MM.1S (cell line): ENCODE measurements around the gene RBKS.

ENCODE experiments used
- CTCF ChIP-seq: fragments of 300-600 bp; sonication (generic); IDR thresholded peaks from 2 replicates; pipeline ENCODE4 v1.5.1; 2016; ENCODE audit warnings: antibody characterized with exemption, low read length, mixed read lengths
- EZH2 ChIP-seq: fragments of 300-600 bp; sonication (generic); optimal IDR thresholded peaks from 2 replicates; pipeline ENCODE3; 2017; ENCODE audit warnings: low read depth, mild to moderate bottlenecking, antibody characterized with exemption, low read length, mixed read lengths
- EZH2phosphoT487 ChIP-seq: fragments of 300-600 bp; sonication (generic); IDR thresholded peaks from 2 replicates; pipeline ENCODE4 v1.6.1; 2018; ENCODE audit warnings: antibody characterized with exemption, low read length

DNA sequence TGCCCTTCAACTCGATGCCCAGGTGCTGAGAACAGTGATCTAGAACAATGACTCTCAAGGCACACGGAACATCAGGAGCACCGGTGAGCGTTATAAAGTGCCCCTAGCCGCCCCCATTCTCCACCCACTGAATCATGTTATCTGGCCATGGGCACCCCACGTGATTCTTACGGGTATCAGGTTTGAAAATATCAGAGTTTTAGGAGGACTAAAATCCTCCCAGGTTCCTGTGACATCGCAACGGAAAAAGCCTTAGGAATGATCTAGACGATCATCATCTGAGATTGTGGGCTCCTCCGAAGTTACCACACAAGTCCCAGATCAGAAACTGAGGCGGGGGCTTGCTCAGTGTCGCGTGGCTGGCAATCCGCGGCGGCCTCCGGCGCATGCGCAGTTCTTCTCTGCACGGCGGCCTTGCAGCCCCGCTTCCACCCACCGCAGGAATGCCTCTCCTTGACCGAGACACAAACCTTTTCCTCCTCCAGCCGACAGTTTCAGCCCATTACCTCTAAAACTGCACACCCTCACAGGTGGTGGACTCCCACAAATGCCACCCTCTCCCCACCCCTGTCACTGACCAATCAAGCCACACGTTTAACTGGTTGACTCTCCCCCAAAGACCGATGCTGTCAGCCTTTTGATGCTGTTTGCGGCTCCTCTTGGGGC lies 124.4 kb downstream of the RBKS start:
- TF ChIP-seq CTCF (no peak), EZH2 (no peak), EZH2phosphoT487 (no peak)
